ENCODE measurements around the gene TTF1.

TTF1 gene

GRCh38 chr9:132406554-132407122 lies at the start of gene TTF1:
Gene TTF1 (minus strand): TSS chr9:132406840. CDS start chr9:132402821, 4,019 bp downstream.
- TF ChIP-seq CTCF (conservative IDR thresholded peaks at IDR 0.05; ENCODE audit: low read length) = no peak

GRCh38 chr9:132456241-132456640 lies 49.6 kb upstream of the TTF1 start:
- DNase-seq (ENCODE audit: low read depth) = no peak
- TF ChIP-seq CTCF (conservative IDR thresholded peaks at IDR 0.05; ENCODE audit: low read length) = no peak
- H3K4me3 ChIP-seq (ENCODE audit: low read length) = no peak overlapping the region

More at GRCh38 chr9:132406554-132407122, at the start of gene TTF1:
- peak within 1 kb of the TSS; percentile 85 for H3K4me3 ChIP-seq (ENCODE audit: low read length)
- peak; percentile 88 for DNase-seq (ENCODE audit: low read depth)

- no peak overlapping the region for H3K4me3 ChIP-seq (ENCODE audit: low read length)
- TF ChIP-seq CTCF (conservative IDR thresholded peaks at IDR 0.05; ENCODE audit: low read length) = no peak
- no peak for DNase-seq (ENCODE audit: low read depth)
Measured at GRCh38 chr9:132451276-132451675, 44.6 kb upstream of the TTF1 start.

- H3K4me3 ChIP-seq (ENCODE audit: low read length) = no peak overlapping the region
- no peak for TF ChIP-seq CTCF (conservative IDR thresholded peaks at IDR 0.05; ENCODE audit: low read length)
- DNase-seq (ENCODE audit: low read depth) = no peak
Measured at GRCh38 chr9:132447902-132448301, 41.3 kb upstream of the TTF1 start.

GRCh38 chr9:132447346-132447745 lies 40.7 kb upstream of the TTF1 start:
- no peak overlapping the region for H3K4me3 ChIP-seq (ENCODE audit: low read length)
- no peak for DNase-seq (ENCODE audit: low read depth)
- no peak; the same call in 1 of the 2 replicates for TF ChIP-seq CTCF (conservative IDR thresholded peaks at IDR 0.05; ENCODE audit: low read length)

- no peak for TF ChIP-seq CTCF (conservative IDR thresholded peaks at IDR 0.05; ENCODE audit: low read length)
- DNase-seq (ENCODE audit: low read depth) = no peak
- H3K4me3 ChIP-seq (ENCODE audit: low read length) = no peak overlapping the region
Measured at GRCh38 chr9:132446887-132447286, 40.2 kb upstream of the TTF1 start.

GRCh38 chr9:132443951-132444607 lies 37.4 kb upstream of the TTF1 start:
- H3K4me3 ChIP-seq (ENCODE audit: low read length) = no peak overlapping the region
- no peak for TF ChIP-seq CTCF (conservative IDR thresholded peaks at IDR 0.05; ENCODE audit: low read length)
- no peak for DNase-seq (ENCODE audit: low read depth)
